Mesothelial cell of epicardium (in vitro differentiated cells): ENCODE results near the gene F8. TPM values are rescaled to one million over a fixed set of nuclear protein-coding genes. Genes with fewer than 3 reads are reported as not detected.
"Not testable (repeated sequence)": the region's sequence is repeated elsewhere in the genome, so short reads cannot be mapped to it uniquely, and the experiment has no call there.

Experiments
- DNase-seq, 2 experiments: peaks; one replicate each; pipeline ENCODE4 v3.0.0; 2021; ENCODE audit warnings: low spot score in 2 of 2; ENCODE audit not compliant: unreplicated experiment in 2 of 2
- H3K27ac Mint-ChIP-seq: 2 replicates; pipeline ENCODE4 v1.8.0; 2021; ENCODE audit warnings: mixed read lengths
- H3K27me3 Mint-ChIP-seq: 2 replicates; pipeline ENCODE4 v1.8.0; 2021; ENCODE audit warnings: low read depth, mixed read lengths
- H3K36me3 Mint-ChIP-seq: 2 replicates; pipeline ENCODE4 v1.8.0; 2021; ENCODE audit warnings: mixed read lengths
- H3K4me1 Mint-ChIP-seq: 2 replicates; pipeline ENCODE4 v1.8.0; 2021; ENCODE audit warnings: mixed read lengths
- H3K4me3 Mint-ChIP-seq: 2 replicates; pipeline ENCODE4 v1.8.0; 2021; ENCODE audit warnings: mild to moderate bottlenecking, moderate library complexity, mixed read lengths
- H3K9me3 Mint-ChIP-seq: 2 replicates; pipeline ENCODE4 v1.8.0; 2021; ENCODE audit warnings: mixed read lengths
- total RNA-seq: library from RNA; stranded (reverse); gene quantifications from 3 replicates; pipeline ENCODE4 v1.2.1, GENCODE V29; 2021
- TF ChIP-seq, protein P1 (sequence below): fragments of 200-600 bp; sonication (generic); IDR thresholded peaks from one replicate; pipeline ENCODE4 v1.5.0; 2021; ENCODE audit warnings: antibody characterized with exemption; ENCODE audit not compliant: unreplicated experiment

The F8 gene
- total RNA-seq, 1 donor from 2014 or later: 3.9 TPM

DNA sequence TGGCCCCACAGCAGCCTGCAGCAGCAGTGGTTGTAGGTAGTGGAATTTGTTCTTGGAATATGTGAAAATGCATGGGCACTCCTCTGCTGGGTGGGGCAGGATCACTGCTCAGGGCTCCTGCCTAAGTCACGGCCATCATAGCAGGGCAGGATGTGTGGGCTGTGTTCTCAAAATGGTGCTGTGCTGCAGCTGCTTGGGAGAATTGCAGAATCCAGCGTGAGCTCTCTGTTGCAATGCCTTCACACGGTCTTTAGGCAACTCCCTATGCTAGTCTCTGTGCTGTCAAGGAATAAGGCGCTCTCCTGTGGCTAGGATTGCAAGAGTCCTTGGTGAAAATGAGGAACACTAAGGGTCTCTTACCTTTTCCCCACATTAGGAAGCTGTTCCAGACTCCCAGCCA is 42.9 kb downstream of the F8 start:
- TF ChIP-seq, protein P1, sequence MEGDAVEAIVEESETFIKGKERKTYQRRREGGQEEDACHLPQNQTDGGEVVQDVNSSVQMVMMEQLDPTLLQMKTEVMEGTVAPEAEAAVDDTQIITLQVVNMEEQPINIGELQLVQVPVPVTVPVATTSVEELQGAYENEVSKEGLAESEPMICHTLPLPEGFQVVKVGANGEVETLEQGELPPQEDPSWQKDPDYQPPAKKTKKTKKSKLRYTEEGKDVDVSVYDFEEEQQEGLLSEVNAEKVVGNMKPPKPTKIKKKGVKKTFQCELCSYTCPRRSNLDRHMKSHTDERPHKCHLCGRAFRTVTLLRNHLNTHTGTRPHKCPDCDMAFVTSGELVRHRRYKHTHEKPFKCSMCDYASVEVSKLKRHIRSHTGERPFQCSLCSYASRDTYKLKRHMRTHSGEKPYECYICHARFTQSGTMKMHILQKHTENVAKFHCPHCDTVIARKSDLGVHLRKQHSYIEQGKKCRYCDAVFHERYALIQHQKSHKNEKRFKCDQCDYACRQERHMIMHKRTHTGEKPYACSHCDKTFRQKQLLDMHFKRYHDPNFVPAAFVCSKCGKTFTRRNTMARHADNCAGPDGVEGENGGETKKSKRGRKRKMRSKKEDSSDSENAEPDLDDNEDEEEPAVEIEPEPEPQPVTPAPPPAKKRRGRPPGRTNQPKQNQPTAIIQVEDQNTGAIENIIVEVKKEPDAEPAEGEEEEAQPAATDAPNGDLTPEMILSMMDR: no peak
- H3K9me3 Mint-ChIP-seq: peaks cover 22% of the 10 kb centered on the region
- H3K36me3 Mint-ChIP-seq: no peaks in the 10 kb centered on the region
- no peak overlapping the region for H3K4me3 Mint-ChIP-seq
- H3K27ac Mint-ChIP-seq: no peak overlapping the region
- no peaks in the 10 kb centered on the region for H3K27me3 Mint-ChIP-seq
- no peaks in the 10 kb centered on the region for H3K4me1 Mint-ChIP-seq
- no peak for DNase-seq

- TF ChIP-seq, protein P1: no peak
- DNase-seq: no peak
- no peaks in the 10 kb centered on the region for H3K36me3 Mint-ChIP-seq
- H3K9me3 Mint-ChIP-seq: peaks cover 59% of the 10 kb centered on the region
- no peak overlapping the region for H3K4me3 Mint-ChIP-seq
- no peak overlapping the region for H3K27ac Mint-ChIP-seq
- no peaks in the 10 kb centered on the region for H3K27me3 Mint-ChIP-seq
- no peaks in the 10 kb centered on the region for H3K4me1 Mint-ChIP-seq
Observed at GRCh38 chrX:154968353-154968752, 54.2 kb downstream of the F8 start.

- DNase-seq: no peak
- Mint-ChIP-seq H3K27ac (no peak overlapping the region), H3K27me3 (no peaks in the 10 kb centered on the region), H3K4me3 (no peak overlapping the region), H3K9me3 (peaks cover 57% of the 10 kb centered on the region), H3K4me1 (no peaks in the 10 kb centered on the region), H3K36me3 (no peaks in the 10 kb centered on the region)
- TF ChIP-seq, protein P1: no peak
Observed at GRCh38 chrX:154967603-154968002, 54.9 kb downstream of the F8 start.

DNA sequence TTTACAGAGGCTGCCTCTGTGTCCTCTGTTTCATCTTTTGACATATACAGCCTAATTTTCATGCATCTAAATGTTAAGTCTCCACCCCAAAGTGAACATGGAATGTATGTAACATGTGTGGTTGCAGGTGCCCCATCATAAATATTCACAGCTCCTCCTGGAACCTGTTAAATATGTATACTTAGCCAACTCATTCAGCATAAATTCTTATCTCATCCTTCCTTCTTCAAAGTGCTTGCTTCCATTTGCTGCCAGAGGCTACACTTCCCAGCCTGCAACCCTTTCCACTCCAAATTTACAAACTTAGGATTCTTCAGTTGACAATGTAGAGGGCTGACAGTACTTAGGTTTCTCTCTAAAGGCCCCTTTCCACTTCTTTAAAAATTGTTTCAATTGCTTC is 60.6 kb downstream of the F8 start:
- Mint-ChIP-seq H3K4me1 (no peaks in the 10 kb centered on the region), H3K36me3 (no peaks in the 10 kb centered on the region), H3K27me3 (no peaks in the 10 kb centered on the region), H3K4me3 (no peak overlapping the region), H3K9me3 (peaks cover 56% of the 10 kb centered on the region), H3K27ac (no peak overlapping the region)
- TF ChIP-seq, protein P1: no peak
- no peak for DNase-seq

DNA sequence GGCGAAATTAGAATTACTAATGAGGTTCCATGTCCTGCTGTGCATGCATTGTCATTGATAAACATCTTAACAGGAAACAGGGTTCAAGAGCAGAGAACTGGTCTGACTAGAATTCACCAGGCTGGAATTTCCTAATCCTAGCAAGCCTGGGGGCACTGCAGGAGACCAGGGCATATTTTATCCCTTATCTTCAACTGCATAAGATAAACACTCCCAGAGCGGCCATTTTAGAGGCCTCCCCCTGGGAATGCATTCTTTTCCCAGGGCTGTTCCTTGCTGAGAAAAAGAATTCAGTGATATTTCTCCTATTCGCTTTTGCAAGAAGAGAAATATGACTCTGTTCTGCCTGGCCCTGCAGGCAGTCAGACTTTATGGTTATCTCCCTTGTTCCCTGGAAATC is 66.7 kb downstream of the F8 start:
- H3K4me3 Mint-ChIP-seq, H3K27ac Mint-ChIP-seq, H3K36me3 Mint-ChIP-seq: not testable (repeated sequence)

DNA sequence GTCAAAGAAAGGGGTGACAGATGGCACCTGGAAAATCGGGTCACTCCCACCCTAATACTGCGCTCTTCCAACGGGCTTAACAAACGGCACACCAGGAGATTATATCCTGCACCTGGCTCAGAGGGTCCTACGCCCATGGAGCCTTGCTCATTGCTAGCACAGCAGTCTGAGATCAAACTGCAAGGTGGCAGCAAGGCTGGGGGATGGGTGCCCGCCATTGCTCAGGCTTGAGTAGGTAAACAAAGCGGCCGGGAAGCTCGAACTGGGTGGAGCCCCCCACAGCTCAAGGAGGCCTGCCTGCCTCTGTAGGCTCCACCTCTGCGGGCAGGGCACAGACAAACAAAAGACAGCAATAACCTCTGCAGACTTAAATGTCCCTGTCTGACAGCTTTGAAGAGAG is 83.3 kb downstream of the F8 start:
- H3K9me3 Mint-ChIP-seq: peaks cover 45% of the 10 kb centered on the region
- not testable (repeated sequence) for H3K4me1 Mint-ChIP-seq, H3K4me3 Mint-ChIP-seq, DNase-seq, H3K27ac Mint-ChIP-seq, H3K27me3 Mint-ChIP-seq, H3K36me3 Mint-ChIP-seq

More for the DNA sequence above, 66.7 kb downstream of the F8 start:
- not testable (repeated sequence) for H3K4me1 Mint-ChIP-seq, DNase-seq, H3K27me3 Mint-ChIP-seq
- peaks cover 48% of the 10 kb centered on the region for H3K9me3 Mint-ChIP-seq

DNA sequence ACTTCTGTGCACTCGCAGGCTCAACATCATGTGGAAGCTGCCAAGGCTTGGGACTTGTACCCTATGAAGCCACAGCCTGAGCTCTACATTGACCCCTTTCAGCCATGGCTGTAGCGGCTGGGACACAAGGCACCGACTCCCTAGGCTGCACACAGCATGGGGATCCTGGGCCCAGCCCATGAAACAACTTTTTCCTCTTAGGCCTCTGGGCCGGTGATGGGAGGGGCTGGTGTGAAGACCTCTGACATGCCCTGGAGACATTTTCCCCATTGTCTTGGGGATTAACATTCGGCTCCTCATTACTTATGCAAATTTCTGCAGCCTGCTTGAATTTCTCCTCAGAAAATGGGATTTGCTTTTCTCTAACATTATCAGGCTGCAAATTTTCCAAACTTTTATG is 97.8 kb downstream of the F8 start:
- not testable (repeated sequence) for H3K4me1 Mint-ChIP-seq, H3K36me3 Mint-ChIP-seq, H3K27me3 Mint-ChIP-seq, H3K4me3 Mint-ChIP-seq, H3K27ac Mint-ChIP-seq, DNase-seq
- peaks cover 44% of the 10 kb centered on the region for H3K9me3 Mint-ChIP-seq
